T-helper 22 cell (primary cell): ENCODE measurements around the gene WRNIP1.

ENCODE experiments used
- DNase-seq: peaks from one replicate; pipeline ENCODE4 v3.0.0-alpha.2; 2020; ENCODE audit warnings: low read depth

The WRNIP1 gene

GRCh38 chr6:2765166-2765895 lies at the start of gene WRNIP1:
TSS of gene WRNIP1 (plus strand) at chr6:2765393. CDS start at chr6:2765623, 230 bp downstream.
- DNase-seq, result peak; percentile 97

DNA sequence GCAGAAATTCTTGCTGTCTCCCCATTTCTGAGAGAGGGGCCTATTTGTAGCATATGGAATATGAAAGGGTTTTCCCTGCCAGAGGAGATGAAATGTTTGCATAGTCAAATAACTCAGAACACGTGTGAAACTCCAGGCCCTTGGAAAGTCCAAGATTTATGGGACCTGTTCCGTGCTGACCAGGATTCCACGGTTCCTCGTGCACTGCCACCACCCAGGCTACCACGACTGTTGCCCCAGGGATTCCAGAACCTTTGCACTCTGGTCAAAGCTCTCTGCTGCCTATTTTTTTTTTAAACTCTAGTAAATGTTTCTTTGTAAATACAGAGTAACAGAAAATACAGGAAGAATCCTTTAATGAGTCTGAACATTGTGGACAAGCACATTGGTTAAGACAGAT lies 49.5 kb upstream of the WRNIP1 start:
- DNase-seq, result no peak

DNA sequence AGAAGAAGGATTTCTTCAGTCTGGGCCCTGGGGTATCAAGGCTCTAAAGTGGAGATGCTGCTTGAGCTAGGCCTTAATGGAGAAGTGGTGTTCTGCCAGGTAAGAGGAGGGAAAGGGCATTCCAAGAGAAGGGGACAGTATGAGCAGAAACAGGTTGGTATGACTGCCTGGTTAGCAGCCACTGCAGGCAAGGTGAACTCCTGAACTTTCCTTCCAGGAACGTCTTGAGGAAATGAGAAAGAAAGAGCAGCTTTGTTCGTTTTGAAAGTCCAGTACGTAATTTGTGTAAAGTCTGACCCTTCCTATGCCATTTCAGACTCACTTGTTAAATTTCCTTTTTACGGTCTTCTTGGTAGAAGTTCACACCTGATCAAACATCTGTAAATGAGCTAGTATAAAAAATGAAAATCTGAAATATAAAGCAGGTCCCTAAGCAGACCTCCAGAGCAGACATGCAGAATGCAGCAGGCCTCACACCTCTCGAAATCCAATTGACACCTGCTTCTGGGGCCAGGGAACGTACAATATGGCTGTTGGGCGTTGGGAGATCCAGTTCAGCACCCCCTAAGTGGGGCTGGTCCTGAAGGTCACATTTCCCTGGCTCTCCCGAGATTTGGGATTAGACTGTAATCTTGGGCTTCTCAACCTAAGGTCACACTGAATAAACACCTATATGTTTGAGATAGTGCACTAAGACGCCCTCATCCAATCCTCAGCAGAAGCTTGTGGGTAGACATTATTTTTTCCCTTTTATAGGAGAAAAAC lies 48.1 kb upstream of the WRNIP1 start:
- DNase-seq, result no peak

DNA sequence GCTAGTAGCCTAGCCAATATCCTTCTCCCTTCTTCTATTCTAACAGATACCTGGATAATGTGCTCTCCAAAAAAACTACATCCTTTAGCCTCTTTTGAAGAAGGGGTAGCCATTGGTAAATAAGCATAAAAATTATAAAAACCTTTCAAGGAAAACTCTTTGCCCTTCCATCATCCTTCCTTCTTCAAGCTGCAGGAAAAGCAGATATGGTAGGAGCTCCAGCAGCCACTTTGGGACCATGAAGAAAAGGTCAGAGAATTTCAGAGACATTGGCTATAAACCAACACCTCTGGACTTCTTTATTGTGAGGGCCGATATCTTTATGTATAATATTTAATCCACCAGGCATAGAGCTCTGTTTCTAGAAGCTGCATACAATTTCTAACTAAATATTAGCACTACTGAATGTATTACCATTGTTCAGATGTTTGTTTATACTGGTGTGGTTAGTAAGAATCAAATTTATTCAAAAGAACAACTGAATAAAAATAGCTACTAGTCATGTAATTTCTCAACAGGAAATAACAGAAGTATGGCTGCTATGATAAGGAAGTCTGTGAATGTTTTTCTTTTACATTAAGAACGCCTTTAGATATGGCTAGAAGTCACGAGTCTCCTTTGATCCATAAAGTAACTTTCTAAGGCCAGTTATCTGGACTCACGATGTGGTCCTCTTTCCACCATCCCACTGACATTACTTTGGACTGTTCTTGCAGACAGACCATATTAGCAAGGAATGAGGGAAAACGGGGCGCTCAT lies 46.7 kb upstream of the WRNIP1 start:
- DNase-seq, result no peak

DNA sequence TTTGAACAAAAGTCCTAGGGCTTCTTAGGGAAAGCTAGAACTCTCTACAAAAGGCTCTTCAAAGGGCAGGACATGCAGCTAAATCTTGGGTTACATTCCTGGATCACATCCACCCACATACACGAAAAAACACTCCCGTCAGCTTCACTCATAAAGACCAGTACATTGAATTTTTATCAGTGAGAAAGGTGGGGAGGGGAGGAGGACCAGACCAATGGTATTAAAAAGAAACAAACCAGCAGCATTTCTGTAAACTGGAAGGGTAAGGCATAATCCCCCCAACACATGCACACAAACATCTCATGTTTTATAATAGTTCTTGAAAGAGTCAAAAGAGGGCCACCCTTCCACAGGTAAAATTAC lies 46.1 kb upstream of the WRNIP1 start:
- DNase-seq, result no peak

GRCh38 chr6:2721219-2721618 lies 44.0 kb upstream of the WRNIP1 start:
- DNase-seq, result no peak

- DNase-seq, result no peak
Measured at GRCh38 chr6:2725364-2725988, 39.7 kb upstream of the WRNIP1 start.

DNA sequence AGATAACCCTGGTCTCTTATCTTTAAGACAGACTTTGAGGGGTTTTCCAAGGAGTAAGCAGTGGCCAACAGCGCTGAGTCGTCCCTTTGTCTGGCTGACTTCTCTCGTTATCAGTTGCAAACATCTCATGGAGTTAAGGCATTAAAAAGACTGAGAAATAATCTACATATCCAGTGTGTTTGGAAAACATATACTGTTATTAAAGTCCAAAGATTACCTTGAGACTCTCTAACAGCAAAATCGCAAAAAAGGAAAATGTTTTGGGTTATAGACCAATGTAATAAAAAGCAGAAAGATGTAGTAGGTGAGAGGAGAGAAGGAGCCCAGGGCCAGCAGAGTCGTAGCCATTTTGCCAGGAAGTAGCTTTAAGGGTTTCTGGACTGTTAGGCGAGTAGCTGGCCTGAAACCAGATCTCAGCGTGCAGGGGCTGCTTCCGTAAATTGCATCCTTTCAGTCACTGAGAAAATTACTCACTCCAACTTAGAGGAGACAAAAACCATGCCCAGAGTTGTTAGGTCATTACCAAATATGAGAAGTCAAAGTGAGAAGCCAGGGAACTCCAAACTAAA lies 39.1 kb upstream of the WRNIP1 start:
- DNase-seq, result no peak

DNA sequence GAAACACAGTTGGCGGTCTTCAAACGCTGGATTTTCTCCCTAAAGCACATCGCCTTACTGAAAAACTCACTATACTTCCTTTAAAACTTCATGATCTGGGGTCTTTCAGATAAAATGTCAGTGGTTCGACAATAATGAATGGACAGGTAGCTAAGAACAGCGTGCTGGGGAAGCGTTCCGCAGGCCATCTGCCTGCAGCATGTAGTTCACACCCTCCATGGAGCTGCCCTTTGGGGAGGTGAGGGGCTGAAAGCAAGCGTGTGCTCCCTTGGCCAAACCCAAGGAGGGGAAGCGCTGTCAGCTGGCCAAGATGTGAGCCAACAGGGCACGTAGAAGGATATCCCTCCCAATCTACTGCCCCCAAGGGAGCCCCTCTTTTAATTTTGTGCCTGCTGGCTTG lies 35.3 kb upstream of the WRNIP1 start:
- no peak for DNase-seq

DNA sequence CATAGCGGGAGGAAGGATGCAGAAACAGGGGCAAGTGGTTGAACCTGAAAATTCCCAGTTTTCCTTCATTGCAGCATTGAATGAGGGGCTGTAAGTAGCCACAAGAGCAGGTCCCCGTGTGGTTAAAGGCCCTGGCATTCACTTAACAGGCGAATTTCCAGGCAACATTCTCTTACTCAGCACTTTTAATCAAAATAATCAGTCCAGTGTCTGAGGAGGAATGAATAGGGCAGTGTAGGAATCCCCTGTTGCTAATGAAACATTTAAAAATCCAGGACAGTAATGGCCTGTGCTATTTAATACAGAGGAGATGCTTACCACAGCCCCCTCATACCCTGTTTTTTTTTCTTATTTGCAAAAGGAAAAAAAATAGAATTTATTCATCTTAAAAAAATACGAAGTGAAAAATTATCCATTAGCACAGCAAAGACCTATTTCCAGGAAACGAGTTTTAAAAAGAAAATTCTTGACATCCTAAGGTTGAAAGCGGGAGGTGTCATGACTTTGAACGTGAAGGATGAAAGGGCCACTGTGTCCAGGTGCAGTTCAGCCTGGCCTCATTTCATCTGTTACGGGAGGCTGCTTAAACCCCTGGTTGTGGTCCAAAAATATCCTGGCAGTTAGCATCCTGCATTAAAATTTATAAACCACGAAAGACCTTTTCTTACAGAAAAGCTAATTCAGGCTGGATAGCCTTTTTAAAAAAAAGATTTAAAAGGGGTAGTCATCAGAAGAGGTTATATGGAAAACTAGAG lies 34.7 kb upstream of the WRNIP1 start:
- DNase-seq, result no peak

DNA sequence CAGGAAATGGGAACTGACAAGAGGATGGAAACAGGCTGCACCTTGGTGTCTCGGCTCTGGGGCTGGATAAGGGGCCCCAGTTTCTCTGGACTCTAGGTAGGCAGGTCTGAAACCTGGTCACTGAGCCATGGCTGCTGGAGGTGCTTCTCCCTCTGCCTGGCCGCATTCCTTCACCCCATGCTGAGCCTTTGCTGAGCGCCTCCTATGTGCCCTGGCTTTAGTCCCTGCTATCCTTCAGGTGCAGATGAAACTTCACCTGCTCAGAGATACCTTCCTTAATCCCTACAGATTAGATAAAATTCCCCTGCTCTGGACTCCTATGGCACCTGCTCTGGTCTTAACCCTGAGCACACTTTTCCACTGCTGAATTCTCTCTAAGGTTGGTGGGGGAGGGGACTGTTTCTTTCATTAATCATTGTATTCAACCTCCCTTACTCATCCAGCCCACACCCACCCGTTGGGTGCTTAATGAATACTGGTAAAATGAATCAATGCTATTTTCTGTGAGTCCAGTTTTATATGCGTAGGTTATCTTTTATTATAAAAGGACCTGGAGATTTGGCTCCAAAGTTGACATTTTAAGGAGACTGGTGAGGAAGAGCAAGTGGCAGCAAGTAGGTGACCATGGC lies 33.8 kb upstream of the WRNIP1 start:
- no peak for DNase-seq

GRCh38 chr6:2732503-2733089 lies 32.6 kb upstream of the WRNIP1 start:
- no peak for DNase-seq

- DNase-seq, result no peak
Measured at GRCh38 chr6:2733324-2733723, 31.9 kb upstream of the WRNIP1 start.

DNA sequence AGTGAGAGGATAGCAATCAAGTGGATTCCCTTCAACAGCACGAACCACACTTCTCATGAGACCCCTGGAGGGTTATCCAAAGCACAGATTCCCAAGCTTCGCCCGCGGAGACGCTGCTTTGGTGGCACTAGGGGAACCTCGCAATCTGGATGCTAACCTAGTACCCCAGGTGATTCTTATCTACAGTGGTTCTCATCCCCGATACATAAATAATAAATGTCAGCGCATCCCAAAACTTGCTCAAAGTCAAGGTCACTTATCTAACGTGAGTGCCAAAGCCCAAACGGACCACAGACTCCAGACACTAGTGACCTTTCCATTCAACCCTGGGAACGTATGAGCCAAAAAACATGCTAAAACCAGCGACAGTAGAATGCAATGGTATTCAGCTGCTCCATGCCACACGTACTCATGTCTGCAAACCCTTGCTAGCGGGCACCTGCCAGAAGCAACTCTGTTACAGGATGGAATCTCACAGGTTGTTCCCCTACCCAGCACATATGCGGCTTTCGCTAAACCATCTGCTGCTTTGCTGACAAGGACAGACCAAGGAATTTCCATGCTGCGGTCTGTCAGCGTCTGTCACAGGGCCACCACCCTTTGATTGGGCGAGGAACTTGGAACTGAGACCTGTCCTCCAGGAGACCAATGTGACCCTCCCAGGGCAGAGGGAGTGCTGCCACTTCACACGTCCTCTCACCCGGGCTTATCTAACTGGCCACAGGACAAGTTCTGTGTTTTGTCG lies 31.3 kb upstream of the WRNIP1 start:
- DNase-seq, result no peak

GRCh38 chr6:2734488-2735166 lies 30.6 kb upstream of the WRNIP1 start:
- no peak for DNase-seq

DNA sequence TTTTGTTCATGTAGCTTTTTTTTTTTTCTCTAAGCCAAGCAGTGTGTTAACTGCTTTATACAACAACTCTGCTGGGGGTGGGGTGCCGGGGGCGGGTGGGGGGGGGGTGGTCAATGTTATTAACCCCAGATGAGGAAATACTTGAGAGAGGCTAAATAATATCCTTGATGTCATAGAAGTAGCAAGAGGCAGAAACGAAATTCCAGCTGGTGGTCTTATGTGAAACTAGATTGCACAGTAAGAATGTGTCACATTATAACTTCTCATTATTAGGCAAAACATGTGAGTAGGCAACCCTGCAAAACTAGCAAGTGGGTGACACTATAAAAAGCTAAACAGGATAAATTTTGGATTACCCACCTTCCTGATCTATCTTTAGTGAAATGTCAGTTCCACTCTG lies 27.3 kb upstream of the WRNIP1 start:
- no peak for DNase-seq

GRCh38 chr6:2738373-2738979 lies 26.7 kb upstream of the WRNIP1 start:
- no peak for DNase-seq

DNA sequence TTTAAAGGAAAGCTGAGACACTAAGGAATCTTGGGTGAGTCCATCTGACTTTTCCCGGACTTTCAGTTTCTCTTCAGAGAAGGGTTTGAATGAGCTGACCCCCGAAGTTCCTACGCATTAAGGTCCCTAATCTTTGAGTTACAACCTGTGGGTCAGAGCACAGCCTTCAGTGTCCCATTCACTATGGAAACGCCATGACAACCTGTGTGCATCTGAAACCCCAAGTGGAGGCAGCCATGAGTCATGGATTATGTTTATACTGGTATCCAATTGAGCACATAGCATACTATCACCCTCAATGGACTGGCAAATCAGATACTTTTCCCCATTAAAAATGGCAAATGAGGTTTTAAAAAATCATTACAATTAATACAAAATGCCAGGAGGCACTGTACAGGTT lies 25.9 kb upstream of the WRNIP1 start:
- no peak for DNase-seq

DNA sequence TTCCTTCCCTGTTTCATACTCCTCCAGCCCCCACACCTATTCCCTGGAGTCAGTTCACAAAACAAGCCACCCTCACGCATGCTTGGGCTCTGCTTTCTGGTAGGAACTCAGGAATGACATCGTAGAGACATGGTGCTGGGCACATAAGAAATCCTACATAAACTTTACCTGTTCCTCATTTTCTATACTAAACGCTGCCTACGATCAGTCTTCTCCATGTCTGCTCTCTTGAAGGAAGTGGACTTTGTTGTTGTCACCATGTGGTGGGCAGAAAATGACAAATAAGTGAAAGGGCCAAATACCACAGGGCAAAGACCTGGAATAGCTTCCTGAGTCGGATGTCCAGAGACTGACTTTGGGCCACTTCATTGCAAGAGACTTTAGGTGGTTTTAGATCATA lies 24.6 kb upstream of the WRNIP1 start:
- DNase-seq, result no peak
